Stimulated activated CD4-positive, alpha-beta T cell treated with anti-CD3 and anti-CD28 coated beads, Interleukin-1b, Interleukin-23, amount 100 ng/mL, for 48 hours (primary cell): ENCODE measurements around the gene LSM14A.
"Not testable (repeated sequence)": the region's sequence is repeated elsewhere in the genome, so short reads cannot be mapped to it uniquely, and the experiment has no call there.

ENCODE experiments used
- DNase-seq: peaks from one replicate; pipeline ENCODE4 v3.0.0-alpha.2; 2020

The LSM14A gene

DNA sequence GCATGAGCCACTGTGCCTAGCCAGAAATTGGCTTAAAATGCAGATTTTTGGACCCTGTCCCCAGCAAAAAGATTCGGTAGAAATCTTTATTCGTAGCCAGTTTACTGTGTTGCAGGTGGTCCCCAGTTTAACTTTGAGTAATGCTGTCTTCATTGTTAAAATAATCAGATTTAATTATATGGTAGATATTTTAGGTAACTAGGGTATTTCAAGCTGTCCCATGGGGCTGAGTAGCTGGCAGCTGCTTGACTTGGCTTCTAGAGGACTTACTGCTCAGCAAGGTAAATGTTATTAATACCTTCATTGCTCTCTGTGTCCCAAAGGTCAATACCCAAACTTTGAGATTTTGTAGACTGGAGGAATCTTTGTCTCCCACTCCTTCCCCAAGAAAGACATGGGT is 21.1 kb downstream of the LSM14A start:
- DNase-seq, result no peak

DNA sequence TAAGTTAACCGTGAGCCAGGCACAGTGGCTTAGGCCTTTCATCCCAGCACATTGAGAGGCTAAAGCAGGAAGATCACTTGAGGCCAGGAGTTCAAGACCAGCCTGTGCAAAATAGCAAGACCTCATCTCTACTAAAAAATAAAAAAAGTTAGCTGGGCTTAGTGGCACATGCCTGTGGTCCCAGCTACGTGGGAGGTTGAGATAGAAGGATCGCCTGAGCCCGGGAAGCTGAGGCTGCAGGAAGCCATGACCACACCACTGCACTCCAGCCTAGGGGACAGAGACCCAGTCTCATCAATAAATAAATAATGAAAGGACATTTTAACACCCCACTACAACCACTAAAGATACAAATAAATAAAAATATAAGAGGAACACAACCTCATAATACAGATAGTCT is 21.6 kb downstream of the LSM14A start:
- DNase-seq, result no peak

DNA sequence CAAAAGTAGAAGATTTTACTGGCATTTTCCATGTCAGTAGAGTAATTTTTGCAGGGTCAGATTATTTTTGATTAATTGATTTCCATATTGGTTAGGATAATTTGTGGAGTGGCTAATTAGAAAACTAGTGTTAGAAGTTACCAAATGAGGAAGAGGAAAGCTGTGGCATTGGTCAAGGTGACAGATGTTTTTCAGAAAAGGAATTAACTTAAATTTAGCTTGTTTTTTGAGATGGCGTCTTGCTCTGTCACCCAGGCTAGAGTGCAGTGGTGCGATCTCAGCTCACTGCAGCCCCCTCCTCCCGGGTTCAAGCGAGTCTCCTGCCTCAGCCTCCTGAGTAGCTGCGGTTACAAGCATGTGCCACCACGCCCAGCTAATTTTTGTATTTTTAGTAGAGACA is 28.8 kb downstream of the LSM14A start:
- no peak for DNase-seq

DNA sequence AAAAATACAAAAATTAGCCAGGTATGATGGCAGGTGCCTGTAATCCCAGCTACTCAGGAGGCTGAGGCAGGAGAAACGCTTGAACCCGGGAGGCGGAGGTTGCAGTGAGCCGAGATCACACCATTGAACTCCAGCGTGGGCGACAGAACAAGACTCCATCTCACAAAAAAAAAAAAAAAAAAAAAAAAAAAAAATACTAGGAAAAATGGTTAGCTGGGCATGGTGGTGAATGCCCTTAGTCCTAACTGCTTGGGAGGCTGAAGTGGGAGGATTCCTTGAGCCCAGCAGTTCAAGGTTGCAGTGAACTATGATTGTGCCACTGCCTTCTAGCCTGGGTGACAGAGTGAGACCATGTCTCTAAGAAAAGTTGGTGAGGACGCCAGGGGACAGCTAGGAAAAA is 33.0 kb downstream of the LSM14A start:
- not testable (repeated sequence) for DNase-seq

DNA sequence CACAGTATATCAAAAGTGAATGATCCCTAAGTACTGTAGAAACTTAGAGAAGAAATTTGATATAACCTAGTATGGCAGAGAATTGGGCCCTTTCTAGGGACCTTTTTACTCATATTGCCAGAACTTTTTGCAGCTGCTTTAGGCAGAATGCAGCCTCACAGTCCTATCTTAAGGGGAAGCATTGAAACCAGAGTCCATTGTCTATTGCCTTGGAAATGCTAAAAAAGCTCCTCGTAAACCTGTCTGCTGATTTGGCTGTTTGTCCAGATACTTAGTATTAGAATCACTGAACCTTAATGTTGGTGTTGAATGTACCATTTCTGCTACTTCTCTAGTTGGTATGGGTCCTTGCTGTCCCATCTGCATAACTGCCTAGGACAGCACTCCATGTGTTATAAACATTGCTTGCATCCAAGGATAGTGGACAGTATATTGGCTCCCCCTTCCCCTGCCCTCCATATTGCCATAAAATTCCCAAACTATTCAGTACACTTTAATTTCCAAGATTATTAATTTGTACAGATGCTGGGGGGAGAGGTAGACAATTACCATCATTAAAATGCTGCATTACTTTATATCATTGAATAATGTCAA is 36.1 kb downstream of the LSM14A start:
- no peak for DNase-seq

DNA sequence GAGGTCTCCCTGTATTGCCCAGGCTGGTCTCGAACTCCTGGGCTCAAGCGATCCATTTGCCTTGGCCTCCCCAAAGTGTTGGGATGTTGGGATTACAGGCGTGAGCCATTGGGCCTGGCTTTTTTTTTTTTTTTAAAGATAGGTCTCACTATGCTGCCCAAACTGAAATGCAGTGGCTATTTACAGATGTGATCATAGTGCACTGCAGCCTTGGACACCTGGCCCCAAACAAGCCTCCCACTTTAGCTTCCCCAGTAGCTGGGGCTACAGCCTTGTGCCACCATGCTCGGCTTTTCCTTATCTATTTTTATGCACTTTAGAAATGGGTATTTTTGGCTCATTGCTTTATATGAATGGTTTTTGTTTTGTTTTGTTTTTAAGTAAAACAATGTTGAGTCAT is 37.4 kb downstream of the LSM14A start:
- no peak for DNase-seq

DNA sequence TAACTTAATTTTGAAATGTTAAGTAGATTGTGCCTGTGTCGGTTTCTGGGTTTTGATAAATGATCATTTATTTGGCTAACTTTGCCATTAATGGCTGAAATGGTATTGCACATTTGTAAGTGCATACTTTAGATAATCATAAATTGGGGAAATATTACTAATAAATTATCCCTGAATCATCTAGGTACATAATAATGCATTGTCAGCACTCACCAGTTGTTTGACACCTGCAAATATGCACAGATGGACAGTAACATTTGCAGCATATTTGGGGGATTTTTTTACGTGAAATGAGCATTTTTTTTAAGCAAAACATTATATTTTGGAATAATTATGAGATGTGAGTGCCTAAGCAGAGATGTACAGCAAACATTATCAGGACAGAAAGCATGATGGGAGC is 41.0 kb downstream of the LSM14A start:
- no peak for DNase-seq

DNA sequence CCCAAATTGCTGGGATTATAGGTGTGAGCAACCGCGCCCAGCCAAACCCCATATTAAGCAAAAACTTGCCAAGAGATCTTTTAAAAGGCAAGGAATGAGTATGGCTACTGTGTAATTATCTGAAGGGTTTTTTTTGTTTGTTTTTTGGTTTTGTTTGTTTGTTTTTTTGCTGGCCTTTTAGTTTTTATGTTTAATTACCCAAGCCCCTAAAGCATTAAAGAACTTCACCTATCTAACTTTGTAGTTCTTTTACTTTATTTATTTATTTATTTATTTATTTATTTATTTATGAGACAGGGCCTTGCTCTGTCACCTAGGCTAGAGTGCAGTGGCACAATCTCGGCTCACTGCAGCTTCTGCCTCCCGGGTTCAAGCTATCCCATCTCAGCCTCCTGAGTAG is 41.7 kb downstream of the LSM14A start:
- no peak for DNase-seq

DNA sequence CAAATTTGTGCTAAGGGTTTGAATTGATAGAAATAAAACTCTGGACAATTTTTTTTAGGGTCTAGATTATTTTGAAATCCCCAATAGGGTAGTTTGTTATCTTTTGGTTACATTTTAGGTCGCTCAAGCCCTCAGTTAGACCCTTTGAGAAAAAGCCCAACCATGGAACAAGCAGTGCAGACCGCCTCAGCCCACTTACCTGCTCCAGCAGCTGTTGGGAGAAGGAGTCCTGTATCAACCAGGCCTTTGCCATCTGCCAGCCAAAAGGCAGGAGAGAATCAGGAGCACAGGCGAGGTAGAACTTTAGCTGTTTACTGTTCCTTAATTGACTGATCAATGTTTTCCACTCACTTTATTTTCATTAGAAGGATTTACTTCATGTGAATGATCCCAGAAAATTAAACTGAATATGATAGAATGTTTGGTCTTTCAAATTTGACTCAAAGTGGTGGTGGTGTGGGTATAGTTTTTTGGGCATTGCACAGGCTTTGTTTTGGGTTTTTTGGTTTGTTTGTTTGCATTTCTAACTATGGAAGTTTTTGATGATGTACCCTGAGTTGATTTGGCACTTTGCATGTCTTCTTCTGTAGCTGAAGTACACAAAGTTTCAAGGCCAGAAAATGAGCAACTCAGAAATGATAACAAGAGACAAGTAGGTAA is 42.8 kb downstream of the LSM14A start:
- DNase-seq, result no peak

DNA sequence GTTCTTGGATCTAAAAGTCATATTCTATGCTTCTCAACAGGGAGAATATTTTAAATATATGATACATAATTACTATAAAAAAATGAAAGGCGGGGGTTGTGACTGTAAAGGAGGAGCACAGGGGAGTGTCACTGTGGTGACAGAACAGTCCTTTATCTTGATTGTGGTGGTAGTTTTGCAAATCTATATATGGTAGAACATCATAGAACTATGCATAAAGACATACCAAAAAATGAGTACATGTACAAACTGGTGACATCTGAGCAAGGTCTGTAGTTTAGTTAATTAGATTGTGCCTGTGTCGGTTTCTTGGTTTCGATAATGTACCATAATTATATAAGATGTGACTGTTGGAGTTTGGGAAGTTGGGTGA is 43.3 kb downstream of the LSM14A start:
- DNase-seq, result no peak

DNA sequence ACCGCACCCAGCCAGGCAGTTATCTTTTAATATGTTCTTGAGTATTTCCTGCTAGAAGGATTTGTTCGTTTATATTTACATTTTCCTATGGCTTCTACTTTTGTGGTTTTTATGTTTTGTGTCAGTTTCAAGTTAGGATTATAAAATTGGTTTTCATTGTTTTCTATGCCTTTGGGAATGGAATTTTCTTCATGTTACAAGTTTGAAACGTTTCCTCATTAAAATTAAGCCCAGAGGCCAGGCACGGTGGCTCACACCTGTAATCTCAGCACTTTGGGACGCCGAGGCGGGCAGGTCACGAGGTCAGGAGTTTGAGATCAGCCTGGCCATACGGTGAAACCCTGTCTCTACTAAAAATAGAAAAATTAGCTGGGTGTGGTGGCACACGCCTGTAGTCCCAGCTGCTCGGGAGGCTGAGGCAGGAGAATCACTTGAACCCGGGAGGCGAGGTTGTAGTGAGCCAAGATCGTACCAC is 44.5 kb downstream of the LSM14A start:
- DNase-seq, result not testable (repeated sequence)

DNA sequence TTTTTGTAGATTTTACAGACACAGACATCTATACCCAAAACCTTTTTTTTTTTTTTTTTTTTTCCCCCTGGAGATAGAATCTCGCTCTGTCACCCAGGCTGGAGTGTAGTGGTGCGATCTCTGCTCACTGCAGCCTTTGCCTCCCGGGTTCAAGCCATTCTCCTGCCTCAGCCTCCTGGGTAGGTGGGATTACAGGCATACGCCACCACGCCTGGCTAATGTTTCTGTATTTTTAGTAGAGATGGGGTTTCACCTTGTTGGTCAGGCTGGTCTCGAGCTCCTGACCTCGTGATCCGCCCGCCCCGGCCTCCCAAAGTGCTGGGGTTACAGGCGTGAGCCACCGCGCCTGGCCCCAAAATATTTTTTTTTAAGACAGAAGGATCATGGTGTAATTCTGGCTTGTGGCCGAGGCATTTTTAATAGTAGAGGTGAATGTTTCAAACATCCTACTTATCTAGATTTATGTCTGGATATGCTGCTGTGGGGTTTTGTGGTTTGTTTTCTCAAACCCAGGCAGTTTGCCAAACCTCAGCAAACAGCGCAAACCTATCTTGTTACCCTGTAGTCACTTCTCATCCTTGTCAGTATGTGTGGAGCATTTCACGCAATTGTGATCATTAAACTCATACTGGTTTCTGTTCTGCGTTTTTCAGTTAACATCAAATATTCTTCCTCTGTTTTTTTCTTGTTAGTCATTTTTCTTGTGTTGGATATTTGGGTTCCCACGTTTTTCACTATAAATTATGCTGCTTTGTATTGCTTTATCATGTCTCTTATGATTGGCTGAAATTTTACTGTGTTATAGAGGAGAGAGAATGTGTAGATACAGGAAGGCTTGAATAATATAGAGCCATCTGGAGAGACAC is 45.9 kb downstream of the LSM14A start:
- DNase-seq, result peak; percentile 70

DNA sequence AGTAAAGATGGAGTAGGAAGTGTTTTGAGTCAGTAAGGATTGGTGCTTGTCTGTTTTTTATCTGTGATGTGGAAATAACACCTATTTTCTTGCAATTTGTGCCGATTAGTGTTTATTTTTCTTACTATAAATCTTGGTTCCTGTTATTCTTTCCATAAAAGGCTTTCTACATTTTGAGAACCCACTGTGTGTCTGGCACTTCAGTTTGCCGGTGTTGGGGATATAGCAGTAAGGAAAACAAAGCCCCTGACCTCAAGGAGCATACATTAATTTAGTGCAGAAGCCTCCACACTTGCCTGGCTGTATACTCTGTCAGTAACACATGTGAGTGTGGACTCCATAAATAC is 46.5 kb downstream of the LSM14A start:
- no peak for DNase-seq

DNA sequence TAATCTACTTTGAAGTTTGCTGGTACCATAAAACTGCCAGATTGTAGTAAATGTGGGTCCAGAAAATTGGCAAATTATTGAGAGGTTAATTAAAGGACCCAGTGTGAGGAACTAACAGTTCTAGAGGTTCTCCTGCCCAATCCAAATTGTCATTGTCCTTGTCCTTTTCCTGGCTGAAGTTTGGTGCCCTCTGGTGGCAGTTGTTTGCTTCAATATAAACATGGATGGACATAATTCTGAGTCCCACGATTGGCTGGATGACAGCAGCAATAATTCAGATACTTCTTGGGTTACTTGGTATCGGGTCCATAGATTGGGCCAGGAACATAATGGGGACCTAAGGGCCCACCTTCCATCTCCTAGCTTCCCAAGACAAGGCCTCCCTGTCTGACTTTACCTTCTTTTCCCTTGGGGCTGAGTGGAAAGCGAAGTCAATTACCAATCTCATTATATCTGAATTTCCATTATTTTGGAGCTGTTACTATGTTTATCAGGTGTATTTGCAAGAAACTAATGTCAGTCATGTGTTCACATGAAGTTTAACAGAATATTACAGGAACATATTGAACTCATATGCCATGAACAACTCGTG is 48.3 kb downstream of the LSM14A start:
- DNase-seq, result peak; percentile 56

DNA sequence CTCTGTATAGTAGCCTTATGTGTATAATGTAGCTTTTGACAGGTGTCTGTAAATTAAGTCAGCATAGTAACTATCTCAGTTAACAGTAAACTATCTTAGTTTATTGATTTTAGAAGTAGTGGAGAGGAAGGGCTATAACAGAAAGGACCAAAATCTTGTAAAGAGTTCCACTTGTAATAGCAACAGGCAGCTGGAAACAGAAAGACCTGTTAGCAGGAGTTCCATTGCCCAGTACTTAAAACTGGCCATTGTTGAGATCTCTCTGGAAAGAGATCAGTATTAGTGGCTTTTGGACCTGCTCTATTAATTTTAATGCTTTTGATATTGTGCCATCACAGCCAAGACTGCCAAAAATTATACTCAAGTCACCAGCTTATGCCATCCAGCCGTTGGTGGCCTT is 50.1 kb downstream of the LSM14A start:
- no peak for DNase-seq

DNA sequence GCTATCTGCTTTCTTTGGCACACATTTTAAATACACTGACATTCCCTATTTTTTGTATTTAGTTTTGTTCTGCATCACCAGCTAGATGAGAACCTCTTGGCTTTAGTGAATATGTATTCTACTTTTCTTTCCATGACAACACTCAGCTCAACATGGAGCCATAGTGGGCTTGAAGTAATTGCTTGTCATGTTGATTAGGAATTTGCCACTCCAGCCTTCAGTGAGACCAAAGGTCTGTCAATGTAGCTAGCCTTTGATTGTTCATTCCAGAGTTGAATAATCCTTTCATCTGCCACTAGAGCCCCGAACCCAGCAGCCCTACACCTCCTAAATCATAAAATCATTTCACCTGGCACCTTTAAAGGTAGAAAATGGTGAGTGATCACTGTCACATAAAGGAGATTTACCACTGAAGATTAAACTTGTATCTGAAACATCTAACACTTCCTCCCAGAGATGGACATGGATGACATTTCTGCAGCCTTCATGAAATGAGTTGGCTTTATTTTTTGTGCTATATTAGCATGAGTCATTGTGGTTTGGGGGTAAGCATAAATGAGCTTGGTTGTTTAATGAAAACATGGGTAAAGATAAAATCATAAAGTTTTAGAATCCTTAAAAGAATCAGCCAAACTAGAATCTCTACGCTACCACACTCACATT is 52.8 kb downstream of the LSM14A start:
- no peak for DNase-seq

DNA sequence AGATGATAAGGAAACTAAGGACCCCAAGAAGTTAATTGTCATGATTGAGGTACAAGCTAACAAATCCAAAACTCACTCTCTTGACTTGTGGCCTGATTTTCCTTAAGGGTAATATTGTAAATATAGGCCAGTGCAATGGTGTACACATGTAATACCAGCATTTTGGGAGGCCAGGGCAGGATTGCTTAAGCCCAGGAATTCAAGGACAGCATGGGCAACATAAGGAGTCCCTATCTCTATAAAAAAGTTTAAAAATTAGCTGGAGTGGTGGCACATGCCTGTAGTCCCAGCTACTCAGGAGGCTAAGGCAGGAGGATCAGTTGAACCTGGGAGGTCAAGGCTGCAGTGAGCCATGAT is 53.3 kb downstream of the LSM14A start:
- no peak for DNase-seq

DNA sequence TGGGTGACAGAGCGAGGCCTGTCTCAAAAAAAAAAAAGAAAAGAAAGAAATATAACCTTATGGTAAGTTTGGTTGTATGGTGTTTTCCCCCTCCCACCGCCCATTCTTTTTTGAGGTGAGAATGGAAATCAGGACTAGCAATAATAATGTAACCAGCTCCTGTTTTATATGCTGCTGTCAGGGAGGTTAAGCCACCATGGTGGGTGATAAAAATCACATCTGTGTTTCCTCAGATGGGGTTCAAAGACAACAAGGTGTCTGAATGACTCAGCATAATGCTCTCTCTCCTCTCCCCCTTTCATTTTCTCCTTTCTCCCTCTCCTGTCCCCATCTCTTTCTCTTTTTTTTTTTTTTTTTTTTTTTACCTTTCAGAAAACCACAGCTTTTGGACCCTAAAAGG is 53.7 kb downstream of the LSM14A start:
- peak; percentile 11 for DNase-seq

DNA sequence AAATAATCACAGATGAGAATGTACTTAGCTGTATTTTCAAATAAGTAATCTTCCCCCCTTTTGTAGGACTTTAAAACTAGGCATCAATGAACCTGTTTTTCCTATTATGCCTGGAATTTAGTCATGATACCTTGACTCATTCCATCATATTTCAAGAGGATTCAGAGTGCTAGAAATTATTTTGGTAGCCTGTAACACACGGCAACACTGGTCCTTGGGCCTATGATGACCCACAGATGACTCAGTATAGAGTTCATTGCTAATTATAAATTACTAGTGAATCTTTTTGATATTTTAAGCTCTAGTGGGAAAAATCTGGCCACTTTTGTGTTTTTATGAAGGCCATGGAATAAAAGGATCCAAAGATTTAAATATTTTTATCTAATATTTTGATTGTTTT is 56.0 kb downstream of the LSM14A start:
- DNase-seq, result no peak

DNA sequence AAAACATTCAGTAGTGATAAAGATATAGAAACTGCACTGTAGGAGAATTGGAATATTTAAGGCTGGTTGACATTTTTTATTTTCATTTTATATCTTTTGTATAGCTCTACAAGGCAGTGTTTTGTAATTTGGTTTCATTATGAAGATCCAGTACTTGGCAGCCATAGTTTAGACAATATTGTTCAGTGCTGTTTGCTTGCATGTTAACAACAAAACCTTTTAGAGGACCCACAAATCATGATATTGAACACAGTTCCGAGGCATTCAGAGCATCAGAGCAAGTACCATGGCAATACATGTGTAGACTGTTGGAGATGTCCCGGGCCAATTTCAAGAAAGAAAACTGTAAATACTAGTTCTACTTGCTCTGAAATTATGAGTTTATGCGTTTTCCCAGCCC is 56.5 kb downstream of the LSM14A start:
- DNase-seq, result no peak

DNA sequence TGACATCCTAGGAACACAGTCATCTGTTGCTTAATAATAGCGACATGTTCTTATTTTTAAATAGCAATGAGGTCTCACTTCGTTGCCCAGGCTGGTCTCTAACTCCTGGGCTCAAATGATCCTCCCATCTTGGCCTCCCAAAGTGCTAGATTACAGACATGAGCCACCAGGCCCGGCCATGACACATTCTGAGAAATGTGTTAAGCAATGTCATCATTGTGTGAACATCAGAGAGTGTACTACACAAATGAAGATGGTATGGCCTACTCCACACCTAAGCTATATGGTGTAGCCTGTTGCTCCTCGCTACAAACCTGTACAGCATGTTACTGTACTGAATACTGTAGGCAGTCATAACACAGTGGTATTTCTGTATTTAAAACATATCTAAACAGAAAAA is 57.4 kb downstream of the LSM14A start:
- DNase-seq, result peak; percentile 17

DNA sequence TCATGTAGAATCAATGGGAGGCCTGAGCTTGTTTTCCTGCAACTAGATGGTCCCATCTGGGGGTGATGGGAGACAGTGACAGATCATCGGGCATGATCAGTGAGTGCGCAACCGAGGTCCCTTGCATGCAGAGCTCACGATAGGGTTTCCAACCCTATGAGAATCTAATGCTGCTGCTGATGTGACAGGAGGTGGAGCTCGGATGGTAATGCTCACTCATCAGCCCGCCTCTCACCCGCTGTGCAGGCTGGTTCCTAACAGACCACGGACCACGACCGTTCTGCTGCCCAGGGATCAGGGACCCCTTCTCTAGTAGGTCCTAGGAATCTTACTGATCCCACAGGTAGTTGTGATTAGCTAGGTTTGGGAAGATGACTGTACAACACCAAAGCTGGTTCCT is 58.5 kb downstream of the LSM14A start:
- no peak for DNase-seq

DNA sequence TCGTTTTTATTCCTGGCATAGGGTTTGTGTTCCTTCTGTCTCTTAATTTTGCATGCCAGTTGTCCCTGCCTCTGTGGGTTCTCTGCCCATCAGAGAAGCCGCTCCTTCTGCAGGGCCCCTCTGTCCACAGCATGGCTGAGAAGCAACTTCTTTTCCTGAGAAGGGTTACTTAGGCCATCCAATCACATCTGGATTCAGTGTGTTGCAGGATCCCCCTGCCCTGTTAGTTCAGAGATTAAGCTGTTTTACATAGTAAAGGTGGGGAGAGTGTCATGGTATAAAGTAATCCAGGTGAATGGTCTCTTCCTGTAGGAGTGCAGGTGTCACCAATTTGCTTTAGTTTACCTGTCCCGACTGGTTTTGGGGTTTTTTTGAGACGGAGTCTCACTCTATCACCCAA is 59.1 kb downstream of the LSM14A start:
- no peak for DNase-seq
